Uterus (tissue), 2 donors: ENCODE measurements around the gene LIN54.

Experiments
- POLR2A ChIP-seq, 2 donors: fragments of 450-650 bp; IDR thresholded peaks; one replicate each; pipeline ENCODE4 v1.6.1; 2016; ENCODE audit warnings: antibody characterized with exemption in 2 of 2, mild to moderate bottlenecking in 1 of 2, moderate library complexity in 1 of 2
- TF ChIP-seq, protein P1 (sequence below), 4 experiments: fragments of 200-600 bp in 2 of 4; fragments of 450-650 bp in 2 of 4; sonication (generic) in 2 of 4; IDR thresholded peaks; one replicate each; pipeline ENCODE4 v1.5.1; 2016 to 2019; ENCODE audit warnings: antibody characterized with exemption in 4 of 4, mild to moderate bottlenecking in 2 of 4, moderate library complexity in 1 of 4

- TF ChIP-seq, protein P1, sequence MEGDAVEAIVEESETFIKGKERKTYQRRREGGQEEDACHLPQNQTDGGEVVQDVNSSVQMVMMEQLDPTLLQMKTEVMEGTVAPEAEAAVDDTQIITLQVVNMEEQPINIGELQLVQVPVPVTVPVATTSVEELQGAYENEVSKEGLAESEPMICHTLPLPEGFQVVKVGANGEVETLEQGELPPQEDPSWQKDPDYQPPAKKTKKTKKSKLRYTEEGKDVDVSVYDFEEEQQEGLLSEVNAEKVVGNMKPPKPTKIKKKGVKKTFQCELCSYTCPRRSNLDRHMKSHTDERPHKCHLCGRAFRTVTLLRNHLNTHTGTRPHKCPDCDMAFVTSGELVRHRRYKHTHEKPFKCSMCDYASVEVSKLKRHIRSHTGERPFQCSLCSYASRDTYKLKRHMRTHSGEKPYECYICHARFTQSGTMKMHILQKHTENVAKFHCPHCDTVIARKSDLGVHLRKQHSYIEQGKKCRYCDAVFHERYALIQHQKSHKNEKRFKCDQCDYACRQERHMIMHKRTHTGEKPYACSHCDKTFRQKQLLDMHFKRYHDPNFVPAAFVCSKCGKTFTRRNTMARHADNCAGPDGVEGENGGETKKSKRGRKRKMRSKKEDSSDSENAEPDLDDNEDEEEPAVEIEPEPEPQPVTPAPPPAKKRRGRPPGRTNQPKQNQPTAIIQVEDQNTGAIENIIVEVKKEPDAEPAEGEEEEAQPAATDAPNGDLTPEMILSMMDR (IDR thresholded peaks at IDR 0.05) = no peak
- TF ChIP-seq POLR2A (IDR thresholded peaks at IDR 0.05) = no peak
These were observed 34.8 kb downstream of the LIN54 start for GRCh38 chr4:82975792-82976191.
